GM19351 (cell line): ENCODE results near the gene VTA1.
"Not testable (repeated sequence)": the region's sequence is repeated elsewhere in the genome, so short reads cannot be mapped to it uniquely, and the experiment has no call there.

Experiments used
- ATAC-seq: cut with Tn5 transposase; IDR thresholded peaks from one replicate; pipeline ENCODE4 v1.9.1; 2021; ENCODE audit warnings: mild to moderate bottlenecking, moderate library complexity; ENCODE audit not compliant: unreplicated experiment

The VTA1 gene

GRCh38 chr6:142223938-142224337 is 76.9 kb downstream of the VTA1 start:
- no peak for ATAC-seq

- ATAC-seq = no peak
These were observed 78.1 kb downstream of the VTA1 start for GRCh38 chr6:142225115-142225514.

- ATAC-seq = no peak
These were observed 78.5 kb downstream of the VTA1 start for GRCh38 chr6:142225552-142225951.

DNA sequence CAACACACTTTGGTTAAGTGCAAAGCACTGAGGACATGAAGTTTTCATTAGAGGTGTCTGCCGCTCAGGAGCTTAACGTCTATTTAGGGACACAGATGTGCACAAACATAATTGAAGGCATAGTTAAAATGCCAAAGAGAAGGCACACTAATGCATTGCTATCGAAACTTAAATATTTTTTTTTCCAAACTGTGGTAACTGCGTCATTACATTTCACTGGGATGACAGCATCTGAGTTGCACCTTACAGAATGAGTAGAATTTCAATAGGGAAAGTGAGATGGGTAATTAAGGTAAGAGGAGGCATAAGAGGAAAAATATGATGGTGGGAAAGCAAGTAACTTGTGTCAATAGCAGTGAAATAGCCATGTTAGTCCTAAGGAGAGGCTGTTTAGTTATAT is 79.7 kb downstream of the VTA1 start:
- ATAC-seq = no peak

GRCh38 chr6:142229518-142230270 is 82.6 kb downstream of the VTA1 start:
- not testable (repeated sequence) for ATAC-seq

GRCh38 chr6:142232206-142233044 is 85.4 kb downstream of the VTA1 start:
- ATAC-seq = not testable (repeated sequence)

DNA sequence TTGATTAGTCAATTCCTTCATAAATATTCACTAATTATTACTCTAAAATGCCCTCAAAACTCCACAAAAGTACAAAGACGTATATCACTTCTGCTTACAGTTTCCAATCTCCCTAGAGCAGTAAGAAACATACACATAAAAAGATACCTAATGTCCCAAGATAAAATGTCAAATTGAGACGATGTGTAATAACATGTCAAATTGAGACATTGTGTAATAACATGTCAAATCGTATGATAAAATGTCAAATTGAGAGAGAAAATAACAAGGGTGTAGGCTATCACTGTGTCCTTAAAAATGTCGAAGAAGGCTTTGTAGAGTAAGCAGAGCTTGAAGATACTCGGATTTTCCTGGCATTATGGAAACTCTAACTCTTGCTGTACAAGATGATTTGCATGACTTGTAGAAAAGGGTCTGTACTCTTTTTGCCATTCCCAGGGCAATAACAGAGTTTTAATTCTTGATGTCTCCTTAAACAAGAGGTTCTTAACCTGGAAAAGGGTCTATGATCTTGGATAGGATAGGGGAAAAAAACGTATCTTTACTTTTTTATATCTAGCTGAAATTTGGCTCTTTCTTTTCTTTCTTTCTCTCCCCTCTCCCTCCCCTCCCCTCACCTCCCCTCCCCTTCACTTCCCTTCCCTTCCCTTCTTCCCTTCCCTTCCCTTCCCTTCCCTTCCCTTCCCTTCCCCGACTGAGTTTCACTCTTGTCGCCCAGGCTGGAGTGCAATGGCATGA is 87.1 kb downstream of the VTA1 start:
- no peak for ATAC-seq

GRCh38 chr6:142235272-142235671 is 88.2 kb downstream of the VTA1 start:
- ATAC-seq = no peak

DNA sequence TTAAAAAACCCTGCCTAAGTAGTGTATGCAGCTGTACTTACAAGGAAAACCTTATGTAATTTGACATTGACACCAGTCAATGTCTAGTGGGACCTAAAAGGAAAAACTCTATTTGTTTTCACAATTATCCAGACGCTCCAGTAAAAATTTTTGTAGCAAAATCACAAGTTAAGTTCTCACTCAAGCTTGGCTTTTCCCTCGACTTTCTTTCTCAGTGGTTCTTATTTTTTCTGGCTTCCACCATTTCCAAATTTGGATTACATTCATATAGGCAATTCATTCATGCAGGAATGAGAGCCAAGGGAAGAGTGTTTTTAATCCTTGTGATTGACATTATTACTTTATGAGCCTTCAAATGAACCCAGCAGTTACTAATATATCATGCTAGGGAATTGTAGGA is 88.7 kb downstream of the VTA1 start:
- ATAC-seq = no peak

GRCh38 chr6:142236691-142237090 is 89.6 kb downstream of the VTA1 start:
- ATAC-seq = no peak

GRCh38 chr6:142238881-142239280 is 91.8 kb downstream of the VTA1 start:
- ATAC-seq = no peak

DNA sequence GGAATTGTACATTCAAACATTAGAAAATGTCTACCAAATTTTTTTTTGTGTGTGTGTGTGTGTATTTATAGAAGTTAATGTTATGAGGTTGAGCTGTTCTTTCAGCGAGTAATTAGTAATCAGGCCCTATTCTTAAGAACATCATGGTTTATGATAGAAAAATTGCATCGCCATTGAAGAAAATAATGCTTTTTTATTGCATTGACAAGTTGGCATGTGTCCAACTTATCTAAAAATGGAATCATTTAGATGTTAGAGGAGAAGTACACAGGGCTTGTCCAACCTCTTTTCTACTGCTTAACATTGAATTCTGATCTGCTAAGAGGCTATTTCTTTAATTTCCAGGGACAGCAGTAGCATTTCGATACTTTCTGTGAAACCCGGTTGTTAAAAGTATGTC is 93.1 kb downstream of the VTA1 start:
- ATAC-seq = no peak

GRCh38 chr6:142241061-142241460 is 94.0 kb downstream of the VTA1 start:
- no peak for ATAC-seq

DNA sequence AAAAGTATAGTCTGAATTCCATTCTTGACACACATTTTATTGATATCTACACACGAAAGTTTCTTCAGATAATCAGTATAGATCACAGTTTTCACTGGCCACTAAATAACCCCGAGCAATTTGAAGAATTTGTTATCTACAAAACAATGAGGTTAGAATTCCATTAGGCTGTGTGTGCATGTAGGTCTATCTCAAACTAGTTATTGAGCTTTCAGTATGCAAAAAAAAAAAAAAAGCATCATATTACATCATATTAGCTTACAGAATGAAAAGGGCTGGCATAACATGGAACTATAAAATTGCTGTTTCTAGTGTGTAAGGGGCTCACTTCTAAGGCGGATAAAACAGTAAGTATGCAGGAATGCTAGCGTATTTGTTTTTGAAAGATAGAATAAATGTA is 95.2 kb downstream of the VTA1 start:
- ATAC-seq = no peak

GRCh38 chr6:142246960-142247359 is 99.9 kb downstream of the VTA1 start:
- ATAC-seq = peak; percentile 89

DNA sequence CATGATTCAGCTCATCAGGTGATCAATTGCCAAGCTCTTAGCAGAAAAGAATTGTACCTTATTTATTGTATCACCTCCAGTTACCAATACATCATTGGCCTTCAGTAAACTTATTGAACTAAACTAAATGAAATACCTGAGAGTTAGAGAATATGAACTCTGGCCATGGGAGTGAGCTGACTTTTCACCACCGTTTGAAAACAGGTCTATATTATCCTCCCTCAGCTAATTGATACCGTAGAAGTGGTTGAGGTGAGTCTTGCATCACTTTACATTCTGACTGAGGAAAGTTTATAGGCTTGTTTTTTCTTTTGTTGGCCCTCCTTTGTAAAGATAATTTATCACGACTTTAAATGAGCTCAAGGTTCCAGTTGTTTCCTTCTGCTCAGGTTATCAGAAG is 102.2 kb downstream of the VTA1 start:
- ATAC-seq = no peak

GRCh38 chr6:142251930-142252445 is 104.9 kb downstream of the VTA1 start:
- ATAC-seq = no peak

- no peak for ATAC-seq
These were observed 107.5 kb downstream of the VTA1 start for GRCh38 chr6:142254513-142254912.

DNA sequence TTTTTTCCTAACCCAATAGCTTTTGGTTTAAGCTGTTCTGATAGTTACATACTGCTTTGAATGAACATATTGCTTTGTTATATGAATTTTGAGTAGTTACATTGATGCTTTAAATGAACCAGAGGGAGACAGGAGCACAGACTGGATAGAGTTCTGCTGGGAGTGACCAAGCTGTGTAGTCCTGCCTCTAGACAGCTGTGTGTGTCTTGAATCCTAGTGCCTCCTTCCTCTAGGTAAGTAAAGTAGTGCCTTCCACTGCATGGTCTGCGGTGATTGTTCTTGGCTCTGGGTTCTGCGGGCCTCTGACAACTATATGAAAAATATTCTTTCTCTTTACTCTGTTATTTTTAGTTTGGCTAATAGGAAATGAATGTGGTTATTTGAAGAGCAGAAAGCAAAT is 108.7 kb downstream of the VTA1 start:
- no peak for ATAC-seq

GRCh38 chr6:142258305-142258704 is 111.2 kb downstream of the VTA1 start:
- no peak for ATAC-seq

DNA sequence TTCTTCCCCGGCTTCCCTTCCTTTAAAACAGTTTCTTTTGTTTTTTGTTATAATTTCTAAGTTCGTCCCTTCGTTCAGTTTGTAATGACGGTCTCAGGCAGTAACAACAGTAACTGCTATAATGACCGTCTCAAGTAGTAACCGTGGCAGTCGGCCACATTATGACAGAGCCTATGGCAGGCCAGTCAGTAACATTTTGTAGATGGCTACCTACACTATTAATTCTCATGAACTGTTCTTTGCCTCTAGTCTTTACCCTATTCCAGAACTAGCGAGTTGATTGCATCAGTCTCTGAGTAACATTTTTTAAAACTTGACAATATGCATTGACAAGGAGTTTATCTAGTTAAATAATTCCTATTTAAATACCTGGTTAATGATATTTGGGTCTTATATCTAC is 111.7 kb downstream of the VTA1 start:
- ATAC-seq = no peak
